KOPT-K1 (cell line): ENCODE measurements around the gene ZBTB7C.

Experiments used
- H3K27ac ChIP-seq: fragments of 200-600 bp; sonication (generic); 2 replicates; pipeline ENCODE4 v1.5.1; 2016; ENCODE audit warnings: antibody characterized with exemption, mild to moderate bottlenecking, low read depth, low read length; ENCODE audit not compliant: poor library complexity, severe bottlenecking
- H3K36me3 ChIP-seq: fragments of 200-600 bp; sonication (generic); 2 replicates; pipeline ENCODE4 v1.5.1; 2017; ENCODE audit warnings: antibody characterized with exemption, mild to moderate bottlenecking, low read length, moderate library complexity; ENCODE audit not compliant: insufficient read depth
- H3K9me3 ChIP-seq: fragments of 200-600 bp; sonication (generic); 2 replicates; pipeline ENCODE4 v1.5.1; 2017; ENCODE audit warnings: antibody characterized with exemption, low read length, mild to moderate bottlenecking; ENCODE audit not compliant: insufficient read depth, poor library complexity, severe bottlenecking

Gene ZBTB7C

GRCh38 chr18:48106976-48107781 is 302.0 kb downstream of the ZBTB7C start:
- H3K36me3 ChIP-seq: no peaks in the 10 kb centered on the region
- H3K9me3 ChIP-seq: no peaks in the 10 kb centered on the region
- H3K27ac ChIP-seq: no peak overlapping the region

- H3K27ac ChIP-seq: no peak overlapping the region
- H3K9me3 ChIP-seq: no peaks in the 10 kb centered on the region
- H3K36me3 ChIP-seq: no peaks in the 10 kb centered on the region
These were observed 302.7 kb downstream of the ZBTB7C start for GRCh38 chr18:48106498-48106897.

GRCh38 chr18:48105317-48105716 is 303.9 kb downstream of the ZBTB7C start:
- Histone ChIP-seq H3K27ac (no peak overlapping the region), H3K9me3 (no peaks in the 10 kb centered on the region), H3K36me3 (no peaks in the 10 kb centered on the region)

GRCh38 chr18:48104705-48105104 is 304.5 kb downstream of the ZBTB7C start:
- Histone ChIP-seq H3K27ac (no peak overlapping the region), H3K36me3 (no peaks in the 10 kb centered on the region), H3K9me3 (no peaks in the 10 kb centered on the region)

- Histone ChIP-seq H3K27ac (no peak overlapping the region), H3K36me3 (no peaks in the 10 kb centered on the region), H3K9me3 (no peaks in the 10 kb centered on the region)
These were observed 308.5 kb downstream of the ZBTB7C start for GRCh38 chr18:48100651-48101165.

GRCh38 chr18:48100165-48100575 is 309.0 kb downstream of the ZBTB7C start:
- H3K36me3 ChIP-seq: no peaks in the 10 kb centered on the region
- H3K27ac ChIP-seq: no peak overlapping the region
- no peaks in the 10 kb centered on the region for H3K9me3 ChIP-seq

- no peaks in the 10 kb centered on the region for H3K36me3 ChIP-seq
- no peaks in the 10 kb centered on the region for H3K9me3 ChIP-seq
- no peak overlapping the region for H3K27ac ChIP-seq
These were observed 309.6 kb downstream of the ZBTB7C start for GRCh38 chr18:48099481-48100164.

- no peak overlapping the region for H3K27ac ChIP-seq
- H3K36me3 ChIP-seq: no peaks in the 10 kb centered on the region
- H3K9me3 ChIP-seq: no peaks in the 10 kb centered on the region
These were observed 310.6 kb downstream of the ZBTB7C start for GRCh38 chr18:48098538-48098937.

- Histone ChIP-seq H3K36me3 (no peaks in the 10 kb centered on the region), H3K9me3 (no peaks in the 10 kb centered on the region), H3K27ac (no peak overlapping the region)
These were observed 311.2 kb downstream of the ZBTB7C start for GRCh38 chr18:48098007-48098406.

GRCh38 chr18:48095726-48096125 is 313.5 kb downstream of the ZBTB7C start:
- Histone ChIP-seq H3K36me3 (no peaks in the 10 kb centered on the region), H3K9me3 (no peaks in the 10 kb centered on the region), H3K27ac (no peak overlapping the region)

- no peaks in the 10 kb centered on the region for H3K36me3 ChIP-seq
- H3K27ac ChIP-seq: no peak overlapping the region
- no peaks in the 10 kb centered on the region for H3K9me3 ChIP-seq
These were observed 316.1 kb downstream of the ZBTB7C start for GRCh38 chr18:48093104-48093503.

GRCh38 chr18:48091869-48092497 is 317.2 kb downstream of the ZBTB7C start:
- no peaks in the 10 kb centered on the region for H3K36me3 ChIP-seq
- H3K9me3 ChIP-seq: no peaks in the 10 kb centered on the region

GRCh38 chr18:48090702-48091101 is 318.5 kb downstream of the ZBTB7C start:
- no peak overlapping the region for H3K27ac ChIP-seq
- no peaks in the 10 kb centered on the region for H3K9me3 ChIP-seq
- H3K36me3 ChIP-seq: no peaks in the 10 kb centered on the region

More at GRCh38 chr18:48091869-48092497, 317.2 kb downstream of the ZBTB7C start:
- no peak overlapping the region for H3K27ac ChIP-seq

GRCh38 chr18:48090021-48090420 is 319.2 kb downstream of the ZBTB7C start:
- no peaks in the 10 kb centered on the region for H3K36me3 ChIP-seq
- H3K27ac ChIP-seq: no peak overlapping the region
- H3K9me3 ChIP-seq: no peaks in the 10 kb centered on the region

GRCh38 chr18:48085781-48086487 is 323.2 kb downstream of the ZBTB7C start:
- H3K9me3 ChIP-seq: no peaks in the 10 kb centered on the region
- no peaks in the 10 kb centered on the region for H3K36me3 ChIP-seq
- no peak overlapping the region for H3K27ac ChIP-seq
